GM18861 (cell line): Measurements from ENCODE around the gene FGF19.

Source experiments
- ATAC-seq: cut with Tn5 transposase; IDR thresholded peaks from one replicate; pipeline ENCODE4 v1.9.1; 2021; ENCODE audit not compliant: unreplicated experiment

FGF19 gene

DNA sequence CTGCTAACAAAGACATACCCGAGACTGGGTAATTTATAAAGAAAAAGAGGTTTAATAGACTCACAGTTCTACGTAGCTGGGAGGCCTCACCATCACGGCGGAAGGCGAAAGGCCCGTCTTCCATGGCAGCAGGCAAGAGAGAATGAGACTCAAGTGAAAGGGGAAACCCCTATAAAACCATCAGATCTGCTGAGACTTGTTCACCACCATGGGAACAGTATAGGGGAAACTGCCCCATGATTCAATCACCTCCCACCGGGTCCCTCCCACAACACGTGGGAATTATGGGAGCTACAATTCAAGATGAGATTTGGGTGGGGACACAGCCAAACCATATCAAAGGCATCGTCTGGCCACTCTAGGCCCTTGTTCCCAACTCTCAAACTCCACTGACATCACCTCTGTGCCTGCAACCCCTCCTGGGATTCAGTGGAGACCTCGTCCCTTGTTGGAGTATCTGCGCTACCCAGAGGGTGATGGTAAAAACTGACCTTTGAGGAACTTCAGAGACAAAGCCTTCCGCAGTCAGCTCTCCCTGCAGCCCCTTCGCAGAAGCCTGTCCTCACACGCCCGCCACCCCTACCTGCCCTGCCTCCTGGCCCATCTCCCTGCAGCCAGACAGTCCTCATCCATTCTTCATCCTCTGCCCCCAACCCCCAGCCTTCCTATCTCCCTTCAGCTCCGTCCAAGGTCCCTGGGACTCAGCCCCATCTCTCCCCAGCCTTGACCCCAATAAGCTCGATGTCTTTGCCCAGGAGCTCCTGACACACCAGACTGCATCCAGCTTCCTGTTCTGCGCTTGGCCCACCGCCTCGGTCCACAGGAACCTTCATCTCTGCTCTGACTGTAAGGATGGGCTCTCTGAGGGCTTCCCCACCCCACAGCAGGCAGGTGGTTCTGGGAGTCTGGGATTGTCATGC lies 47.0 kb downstream of the FGF19 start:
- no peak for ATAC-seq

GRCh38 chr11:69655479-69656428 lies 48.1 kb downstream of the FGF19 start:
- ATAC-seq = no peak

DNA sequence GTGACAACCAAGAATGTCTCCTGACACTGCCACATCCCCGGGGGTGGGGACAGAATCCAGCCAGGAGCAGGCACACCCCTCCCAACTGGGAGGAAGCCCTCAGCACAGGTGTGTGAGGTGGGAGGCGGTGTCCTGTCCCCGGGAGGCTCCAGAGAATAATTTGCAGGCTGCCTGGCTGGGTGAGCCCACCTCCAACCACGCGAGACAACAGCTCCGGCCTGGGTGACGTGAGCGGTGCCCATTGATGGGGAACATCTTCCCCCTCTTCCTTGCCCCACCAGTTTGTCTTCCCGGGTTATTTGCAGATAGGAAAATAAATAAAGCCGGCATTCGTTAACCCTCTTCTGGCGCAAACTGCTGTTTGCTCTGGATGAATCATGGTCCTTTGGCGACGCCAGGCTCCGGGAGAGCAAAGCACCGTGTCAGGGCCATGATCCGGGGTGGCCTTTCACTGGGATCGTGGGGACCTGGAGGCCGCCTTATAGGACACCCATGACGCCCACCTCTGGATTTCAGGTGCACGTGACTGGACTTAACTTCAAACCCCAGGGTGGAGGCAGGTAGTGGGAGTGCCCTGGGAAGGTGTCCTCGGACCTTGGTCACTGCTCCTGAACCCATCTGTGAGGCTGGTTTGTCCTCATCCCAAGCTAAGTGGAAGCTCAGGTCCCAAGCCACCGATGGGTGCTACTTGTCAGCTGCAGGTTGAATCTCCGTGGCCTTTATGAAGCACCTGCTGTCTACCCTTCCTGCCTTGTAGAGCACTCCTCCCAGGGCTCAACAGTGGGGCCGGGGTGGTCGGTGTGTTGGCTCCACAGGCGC lies 49.0 kb downstream of the FGF19 start:
- ATAC-seq = no peak

- ATAC-seq = no peak
Observed at GRCh38 chr11:69654001-69654659, 49.7 kb downstream of the FGF19 start.

DNA sequence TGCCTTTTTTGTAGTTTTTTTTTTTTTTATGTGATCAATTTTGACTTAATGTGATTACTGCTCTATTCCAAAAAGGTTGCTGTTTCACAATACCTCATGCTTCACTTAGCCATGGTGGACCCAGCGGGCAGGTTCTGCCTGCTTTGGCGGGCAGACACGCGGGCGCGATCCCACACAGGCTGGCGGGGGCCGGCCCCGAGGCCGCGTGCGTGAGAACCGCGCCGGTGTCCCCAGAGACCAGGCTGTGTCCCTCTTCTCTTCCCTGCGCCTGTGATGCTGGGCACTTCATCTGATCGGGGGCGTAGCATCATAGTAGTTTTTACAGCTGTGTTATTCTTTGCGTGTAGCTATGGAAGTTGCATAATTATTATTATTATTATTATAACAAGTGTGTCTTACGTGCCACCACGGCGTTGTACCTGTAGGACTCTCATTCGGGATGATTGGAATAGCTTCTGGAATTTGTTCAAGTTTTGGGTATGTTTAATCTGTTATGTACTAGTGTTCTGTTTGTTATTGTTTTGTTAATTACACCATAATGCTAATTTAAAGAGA lies 50.3 kb downstream of the FGF19 start:
- no peak for ATAC-seq

DNA sequence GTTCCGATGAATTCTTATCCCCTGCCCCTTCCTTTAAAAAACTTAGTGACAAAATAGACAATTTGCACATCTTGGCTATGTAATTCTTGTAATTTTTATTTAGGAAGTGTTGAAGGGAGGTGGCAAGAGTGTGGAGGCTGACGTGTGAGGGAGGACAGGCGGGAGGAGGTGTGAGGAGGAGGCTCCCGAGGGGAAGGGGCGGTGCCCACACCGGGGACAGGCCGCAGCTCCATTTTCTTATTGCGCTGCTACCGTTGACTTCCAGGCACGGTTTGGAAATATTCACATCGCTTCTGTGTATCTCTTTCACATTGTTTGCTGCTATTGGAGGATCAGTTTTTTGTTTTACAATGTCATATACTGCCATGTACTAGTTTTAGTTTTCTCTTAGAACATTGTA lies 50.8 kb downstream of the FGF19 start:
- ATAC-seq = no peak

GRCh38 chr11:69651834-69652620 lies 51.8 kb downstream of the FGF19 start:
- ATAC-seq = no peak

- no peak for ATAC-seq
Observed at GRCh38 chr11:69650832-69651344, 52.9 kb downstream of the FGF19 start.

- ATAC-seq = no peak
Observed at GRCh38 chr11:69650081-69650831, 53.6 kb downstream of the FGF19 start.

GRCh38 chr11:69649576-69649900 lies 54.3 kb downstream of the FGF19 start:
- no peak for ATAC-seq

- no peak for ATAC-seq
Observed at GRCh38 chr11:69648679-69649575, 54.9 kb downstream of the FGF19 start.
